ENCODE data around the gene ATCAY.

GRCh38 chr19:3923912-3924311 is 43.4 kb downstream of the ATCAY start:
- TF ChIP-seq ZIK1 (CRISPR knock-in tag; IDR thresholded peaks at IDR 0.05; ENCODE audit: borderline replicate concordance, low read depth): no peak
- no peak for TF ChIP-seq JUN (CRISPR knock-in tag; IDR thresholded peaks at IDR 0.05)
- no peak for TF ChIP-seq EZH2 (conservative IDR thresholded peaks at IDR 0.05; ENCODE audit: low read depth, low read length)
- TF ChIP-seq KDM5A (IDR thresholded peaks at IDR 0.05; ENCODE audit: borderline replicate concordance, low read length): no peak
- TF ChIP-seq BRCA1 (CRISPR knock-in tag; IDR thresholded peaks at IDR 0.05): no peak
- TF ChIP-seq CREB1 (IDR thresholded peaks at IDR 0.05): no peak
- no peak for TF ChIP-seq CREB1 (CRISPR knock-in tag; IDR thresholded peaks at IDR 0.05)
- no peak for TF ChIP-seq PCBP1 (IDR thresholded peaks at IDR 0.05; ENCODE audit: borderline replicate concordance, low read depth, low read length)
- TF ChIP-seq FOSL2 (CRISPR knock-in tag; IDR thresholded peaks at IDR 0.05): no peak
- TF ChIP-seq MBNL3 (CRISPR knock-in tag; conservative IDR thresholded peaks at IDR 0.05): no peak
